Naive thymus-derived CD8-positive, alpha-beta T cell (primary cell): ENCODE data around the gene SLC25A28. TPM values are rescaled to one million over a fixed set of nuclear protein-coding genes. Genes with fewer than 3 reads are reported as not detected.
"Not testable (repeated sequence)": the region's sequence is repeated elsewhere in the genome, so short reads cannot be mapped to it uniquely, and the experiment has no call there.

Experiments
- ATAC-seq, 2 donors: fragments of 150-1000 bp; cut with Tn5 transposase in 1 of 2; sonication (Bioruptor Pico), chemical (Tn5 transposase) in 1 of 2; 1 replicate in 1 of 2; 2 replicates in 1 of 2; pipeline ENCODE4 v1.10.0; 2021; ENCODE audit warnings: mild to moderate bottlenecking in 2 of 2, moderate library complexity in 2 of 2
- POLR2A ChIA-PET: fragments of 350-600 bp; sonication (Branson Sonifier 250); formaldehyde crosslinking; loops from one replicate; lab custom pipeline; 2021; ENCODE audit warnings: antibody characterized with exemption; lab: Charles Lee
- DNase-seq, 10 donors: peaks; one replicate each; pipeline versions ENCODE4 v3.0.0 to v3.0.0-alpha.2; 2020 to 2022
- H3K27ac Mint-ChIP-seq, 10 donors: one replicate each; pipeline ENCODE4 v1.8.0; 2020 to 2022; ENCODE audit warnings: mild to moderate bottlenecking in 10 of 10, mixed read lengths in 10 of 10, moderate library complexity in 4 of 10, inconsistent platforms in 1 of 10
- H3K27me3 Mint-ChIP-seq, 5 donors: one replicate each; pipeline ENCODE4 v1.8.0; 2021 to 2022; ENCODE audit warnings: mixed read lengths in 5 of 5
- H3K36me3 Mint-ChIP-seq, 3 donors: one replicate each; pipeline ENCODE4 v1.8.0; 2020 to 2022; ENCODE audit warnings: mixed read lengths in 3 of 3, mild to moderate bottlenecking in 2 of 3, inconsistent platforms in 1 of 3
- H3K4me1 Mint-ChIP-seq, 4 donors: one replicate each; pipeline ENCODE4 v1.8.0; 2021 to 2022; ENCODE audit warnings: mixed read lengths in 4 of 4
- H3K4me3 Mint-ChIP-seq, 10 donors: one replicate each; pipeline ENCODE4 v1.8.0; 2020 to 2022; ENCODE audit warnings: mild to moderate bottlenecking in 10 of 10, mixed read lengths in 10 of 10, moderate library complexity in 6 of 10, inconsistent platforms in 1 of 10
- H3K9me3 Mint-ChIP-seq, 9 donors: one replicate each; pipeline ENCODE4 v1.8.0; 2020 to 2022; ENCODE audit warnings: mixed read lengths in 9 of 9, mild to moderate bottlenecking in 3 of 9, inconsistent platforms in 1 of 9, moderate library complexity in 1 of 9
- polyA plus RNA-seq, 3 donors: library from polyadenylated mRNA; unstranded; fragments of 300-500 nt; fragmentation: Illumina TruSeq; gene quantifications; one replicate each; pipeline ENCODE4 v1.2.3, GENCODE V29; 2021
- total RNA-seq, 8 experiments: library from RNA in 2 of 8; stranded (reverse) in 2 of 8; gene quantifications; one replicate each; pipeline ENCODE4 v1.2.3 and lab custom pipeline; 2021 to 2026

The SLC25A28 gene
- total and polyA plus RNA-seq, 5 experiments from 2014 or later = 15.2 to 91.3 (median 24.0) TPM

DNA sequence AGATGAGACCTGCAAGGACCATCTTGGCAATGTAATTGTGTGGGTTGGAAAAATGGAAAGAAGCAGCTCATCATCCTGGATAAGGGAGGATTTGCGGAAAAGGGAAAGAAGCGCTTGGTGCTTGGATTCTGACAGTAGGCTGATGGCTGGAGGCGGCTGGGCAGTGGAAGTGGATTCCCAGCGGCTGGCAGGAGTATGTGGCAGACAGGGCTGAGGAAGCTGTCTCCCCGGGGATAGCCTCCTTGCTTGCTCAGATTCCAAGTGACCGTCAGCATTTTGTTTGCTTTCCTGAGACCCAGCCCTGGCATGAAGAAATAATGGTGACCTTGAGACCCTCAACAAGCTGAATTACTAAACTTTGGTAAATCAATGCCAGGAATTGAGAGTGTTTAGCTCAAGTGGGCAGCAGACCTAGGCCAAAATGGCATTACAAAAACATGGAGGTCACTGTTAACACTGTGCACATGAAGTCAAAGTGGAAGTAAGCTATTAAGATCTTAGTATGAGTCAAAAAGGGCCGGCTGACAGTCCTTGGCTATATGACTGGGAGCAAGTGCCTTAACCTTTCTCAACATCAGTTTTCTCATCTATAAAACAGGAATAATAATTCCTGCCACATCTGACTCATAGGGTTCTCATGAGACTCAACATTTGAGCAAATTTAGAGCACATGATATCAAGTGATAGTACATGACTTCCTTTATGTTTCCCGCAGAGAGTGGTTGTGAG, 21.3 kb downstream of the SLC25A28 start:
- Mint-ChIP-seq H3K36me3 (no peaks in the 10 kb centered on the region), H3K9me3 (no peaks in the 10 kb centered on the region), H3K27me3 (peaks cover 0 to 24% (median 8%) of the 10 kb centered on the region in 5 donors), H3K4me3 (no peak overlapping the region), H3K4me1 (peaks cover 0 to 11% (median 2%) of the 10 kb centered on the region in 4 donors), H3K27ac (no peak overlapping the region)
- ATAC-seq (no peak), DNase-seq (no peak)
- POLR2A ChIA-PET = no interaction called here

DNA sequence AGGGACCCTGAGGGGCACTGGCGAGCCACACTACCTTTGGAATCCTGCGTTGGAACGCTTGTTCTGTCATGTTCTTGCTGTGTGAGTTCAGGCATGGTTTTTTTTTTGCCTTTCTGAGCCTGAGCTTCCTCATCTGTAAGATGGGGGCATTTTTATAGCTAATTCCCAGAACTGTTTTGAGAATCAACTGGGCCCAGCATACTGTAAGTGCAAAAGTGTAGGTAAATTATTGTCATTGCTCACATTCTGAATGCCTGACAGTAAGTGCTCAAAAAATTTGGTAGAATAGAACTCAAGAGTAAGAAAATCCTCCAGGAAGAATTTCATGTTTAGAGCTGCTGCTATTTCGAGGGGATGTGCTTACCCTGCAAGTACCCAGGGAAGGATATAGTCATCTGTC, 22.2 kb downstream of the SLC25A28 start:
- peaks cover 0 to 11% (median 2%) of the 10 kb centered on the region in 4 donors for H3K4me1 Mint-ChIP-seq
- POLR2A ChIA-PET = no interaction called here
- H3K27me3 Mint-ChIP-seq = peaks cover 0 to 24% (median 8%) of the 10 kb centered on the region in 5 donors
- no peaks in the 10 kb centered on the region for H3K9me3 Mint-ChIP-seq
- no peak overlapping the region for H3K27ac Mint-ChIP-seq
- DNase-seq = no peak
- no peaks in the 10 kb centered on the region for H3K36me3 Mint-ChIP-seq
- ATAC-seq = no peak
- H3K4me3 Mint-ChIP-seq = no peak overlapping the region

DNA sequence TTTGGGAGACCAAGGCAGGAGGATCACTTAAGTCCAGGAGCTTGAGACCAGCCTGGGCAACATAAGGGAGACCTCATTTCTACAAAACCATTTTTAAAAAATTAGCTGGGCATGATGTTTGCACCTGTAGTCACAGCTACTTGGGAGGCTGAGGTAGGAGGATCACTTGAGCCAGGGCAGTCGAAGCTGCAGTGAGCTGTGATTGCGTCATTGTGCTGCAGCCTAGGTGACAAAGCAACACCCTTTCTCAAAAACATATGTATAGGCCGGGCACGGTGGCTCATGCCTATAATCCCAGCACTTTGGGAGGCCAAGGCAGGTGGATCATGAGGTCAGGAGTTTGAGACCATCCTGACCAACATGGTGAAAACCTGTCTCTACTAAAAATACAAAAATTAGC, 23.5 kb downstream of the SLC25A28 start:
- ATAC-seq, H3K4me3 Mint-ChIP-seq, POLR2A ChIA-PET, H3K36me3 Mint-ChIP-seq, H3K9me3 Mint-ChIP-seq, DNase-seq, H3K27ac Mint-ChIP-seq: not testable (repeated sequence)
- Mint-ChIP-seq H3K4me1 (peaks cover 0 to 11% (median under 1%) of the 10 kb centered on the region in 4 donors), H3K27me3 (peaks cover 0 to 21% (median 6%) of the 10 kb centered on the region in 5 donors)

DNA sequence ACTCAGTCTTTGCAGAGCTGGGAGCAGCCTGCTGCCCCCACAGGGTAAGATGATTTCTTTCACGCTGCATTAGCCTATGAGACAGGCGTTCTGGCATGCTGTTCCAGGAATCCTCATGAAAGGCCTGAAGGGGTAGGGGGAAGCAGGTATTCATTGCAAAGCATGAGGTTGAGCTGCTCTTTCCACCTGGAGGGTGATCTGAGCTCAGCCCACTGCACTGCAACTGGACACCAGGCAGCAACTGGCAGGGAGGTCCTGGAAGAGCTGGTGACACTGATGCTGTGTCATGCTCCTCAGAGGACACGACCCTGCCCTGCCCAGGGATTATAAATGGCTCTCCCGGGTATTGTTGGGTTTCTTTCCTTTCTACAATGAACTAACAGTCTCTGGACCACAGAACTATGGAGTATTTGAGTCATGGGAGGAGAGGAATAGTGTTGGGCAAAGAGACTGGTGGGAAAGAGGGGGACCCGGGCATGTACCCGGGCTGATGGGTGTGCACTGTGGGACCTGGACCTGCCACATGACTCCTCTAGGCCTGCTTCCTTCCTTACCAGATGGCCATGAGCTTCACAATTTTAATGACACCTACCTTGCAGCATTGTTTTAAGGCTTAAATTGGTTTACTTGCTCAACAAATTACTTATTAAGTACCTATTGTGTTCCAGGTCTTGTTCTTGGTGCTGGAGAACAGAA, 24.3 kb downstream of the SLC25A28 start:
- Mint-ChIP-seq H3K27me3 (peaks cover 0 to 17% (median 3%) of the 10 kb centered on the region in 5 donors), H3K9me3 (no peaks in the 10 kb centered on the region), H3K27ac (no peak overlapping the region), H3K4me1 (peaks cover 0 to 11% (median under 1%) of the 10 kb centered on the region in 4 donors), H3K36me3 (no peaks in the 10 kb centered on the region), H3K4me3 (no peak overlapping the region)
- POLR2A ChIA-PET = no interaction called here
- ATAC-seq (no peak), DNase-seq (no peak)

DNA sequence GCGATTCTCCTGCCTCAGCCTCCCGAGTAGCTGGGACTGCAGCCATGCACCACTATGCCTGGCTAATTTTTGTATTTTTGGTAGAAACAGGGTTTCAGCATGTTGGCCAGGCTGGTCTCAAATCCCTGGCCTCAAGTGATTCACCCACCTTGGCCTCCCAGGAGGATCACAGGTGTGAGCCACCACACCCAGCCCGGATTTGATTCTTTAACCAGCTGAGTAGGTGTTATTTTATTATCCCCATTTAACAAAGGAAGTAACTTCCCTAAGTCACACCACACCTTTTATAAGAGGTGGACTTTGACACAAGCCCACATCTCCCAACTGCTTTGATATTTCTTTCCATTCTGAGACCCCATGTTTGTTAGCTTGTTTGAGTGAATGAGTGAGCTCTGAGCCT, 25.0 kb downstream of the SLC25A28 start:
- POLR2A ChIA-PET = no interaction called here

DNA sequence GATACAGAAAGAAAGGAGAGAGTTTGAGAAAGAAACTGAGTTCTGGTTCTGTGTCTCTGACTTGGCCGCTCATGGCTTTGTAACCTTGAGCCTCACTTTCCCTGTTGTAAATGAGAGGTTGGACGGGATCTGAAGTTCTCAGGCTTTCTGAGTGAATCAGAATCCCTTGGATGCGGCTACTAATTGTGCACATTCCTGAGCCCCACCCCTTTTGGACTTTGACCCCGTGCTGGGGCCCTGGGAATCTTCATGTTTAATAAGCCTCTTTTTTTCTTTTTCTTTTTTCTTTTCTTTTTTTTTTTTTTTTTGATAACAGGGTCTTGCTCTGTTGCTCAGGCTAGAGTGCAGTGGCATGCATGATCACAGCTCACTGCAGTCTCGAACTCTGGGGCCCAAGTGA, 26.9 kb downstream of the SLC25A28 start:
- ATAC-seq (no peak), DNase-seq (no peak)
- Mint-ChIP-seq H3K27me3 (peaks cover 0 to 10% (median 4%) of the 10 kb centered on the region in 5 donors), H3K36me3 (no peaks in the 10 kb centered on the region), H3K27ac (peak overlapping the region in 1 of 10 donors; percentile 24), H3K9me3 (no peaks in the 10 kb centered on the region), H3K4me1 (peaks cover 0 to 1% (median 0%) of the 10 kb centered on the region in 4 donors), H3K4me3 (no peak overlapping the region)
- POLR2A ChIA-PET = no interaction called here

More for the DNA sequence above, 25.0 kb downstream of the SLC25A28 start:
- Mint-ChIP-seq H3K36me3 (no peaks in the 10 kb centered on the region), H3K4me1 (peaks cover 0 to 8% (median under 1%) of the 10 kb centered on the region in 4 donors), H3K4me3 (no peak overlapping the region), H3K27me3 (peaks cover 0 to 17% (median 3%) of the 10 kb centered on the region in 5 donors), H3K9me3 (no peaks in the 10 kb centered on the region), H3K27ac (no peak overlapping the region)
- DNase-seq = no peak
- no peak for ATAC-seq

DNA sequence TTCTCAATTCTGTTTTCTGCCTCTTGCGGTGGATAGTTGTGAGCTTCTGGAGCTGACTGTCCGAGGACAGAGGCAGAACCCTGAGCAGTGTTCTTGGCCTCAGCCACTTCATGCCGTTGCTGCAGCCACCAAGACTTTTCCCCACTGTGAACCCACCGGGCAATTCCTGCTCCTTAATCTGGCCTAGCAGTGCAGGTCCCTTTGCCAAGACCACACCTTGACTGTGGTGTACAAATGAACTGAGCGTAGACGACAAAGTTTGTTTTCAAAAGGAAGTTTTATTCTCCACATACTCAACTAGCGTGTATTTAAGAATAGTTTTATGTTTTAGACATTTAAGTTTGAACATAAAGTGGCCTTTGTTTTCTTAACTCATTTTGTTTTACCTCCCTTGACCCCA, 29.4 kb downstream of the SLC25A28 start:
- POLR2A ChIA-PET = no interaction called here
- no peak for DNase-seq
- no peaks in the 10 kb centered on the region for H3K36me3 Mint-ChIP-seq
- H3K4me3 Mint-ChIP-seq = no peak overlapping the region
- H3K4me1 Mint-ChIP-seq = peaks cover 0 to 1% (median 0%) of the 10 kb centered on the region in 4 donors
- H3K9me3 Mint-ChIP-seq = no peaks in the 10 kb centered on the region
- peaks cover 0 to 9% (median 5%) of the 10 kb centered on the region in 5 donors for H3K27me3 Mint-ChIP-seq
- ATAC-seq = no peak
- no peak overlapping the region for H3K27ac Mint-ChIP-seq

DNA sequence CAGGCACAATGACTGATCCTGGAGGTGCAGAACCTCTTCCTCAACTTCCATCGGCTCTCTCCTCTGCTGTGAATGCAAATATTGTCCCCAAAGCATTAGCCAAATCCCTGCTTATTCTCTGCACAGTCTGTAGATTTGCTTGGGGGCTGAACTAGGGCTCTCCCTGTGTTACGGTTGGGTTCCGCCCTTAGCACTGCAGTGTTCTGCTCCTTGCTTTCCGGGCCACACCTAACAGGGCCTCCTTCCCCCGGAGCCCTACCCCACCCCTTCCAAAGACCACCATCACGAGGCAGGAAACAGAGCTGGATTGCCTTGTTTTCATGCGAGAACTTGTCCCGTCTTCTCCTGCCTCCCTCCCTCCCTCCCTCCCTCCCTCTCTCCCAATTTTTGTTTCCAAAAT, 36.6 kb downstream of the SLC25A28 start:
- no peak overlapping the region for H3K4me3 Mint-ChIP-seq
- H3K4me1 Mint-ChIP-seq = no peaks in the 10 kb centered on the region
- DNase-seq (no peak), ATAC-seq (no peak)
- peaks cover 0 to 9% (median 4%) of the 10 kb centered on the region in 5 donors for H3K27me3 Mint-ChIP-seq
- POLR2A ChIA-PET = no interaction called here
- no peak overlapping the region for H3K27ac Mint-ChIP-seq
- no peaks in the 10 kb centered on the region for H3K9me3 Mint-ChIP-seq
- no peaks in the 10 kb centered on the region for H3K36me3 Mint-ChIP-seq

DNA sequence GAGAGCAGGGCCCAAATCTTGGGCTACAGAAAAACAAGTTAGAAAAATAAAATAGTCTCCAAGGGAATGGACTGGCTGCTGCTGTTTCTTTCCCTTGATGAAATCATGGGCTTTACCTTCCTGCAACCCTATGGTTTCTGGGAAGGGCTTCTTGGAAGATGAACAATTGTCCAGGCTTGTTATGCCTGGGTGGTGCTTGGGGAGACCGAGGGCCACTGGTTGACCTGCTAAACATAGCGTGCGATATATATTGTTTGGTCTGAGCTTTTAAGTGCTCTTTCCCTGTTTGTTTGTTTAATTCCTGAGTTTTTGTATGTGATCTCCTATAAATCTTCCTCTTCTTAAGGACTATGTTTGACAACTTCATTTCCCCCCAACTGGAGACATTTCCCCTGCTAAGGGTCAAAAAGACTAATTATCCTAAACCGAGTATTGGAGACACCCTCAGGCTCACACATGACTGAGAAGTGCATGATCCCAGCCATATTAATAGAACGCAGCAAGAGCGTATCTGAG, 37.9 kb downstream of the SLC25A28 start:
- Mint-ChIP-seq H3K27ac (no peak overlapping the region), H3K36me3 (no peaks in the 10 kb centered on the region), H3K27me3 (peaks cover 0 to 9% (median 7%) of the 10 kb centered on the region in 5 donors), H3K9me3 (no peaks in the 10 kb centered on the region), H3K4me3 (no peak overlapping the region), H3K4me1 (no peaks in the 10 kb centered on the region)
- DNase-seq (no peak), ATAC-seq (no peak)
- POLR2A ChIA-PET = no interaction called here

DNA sequence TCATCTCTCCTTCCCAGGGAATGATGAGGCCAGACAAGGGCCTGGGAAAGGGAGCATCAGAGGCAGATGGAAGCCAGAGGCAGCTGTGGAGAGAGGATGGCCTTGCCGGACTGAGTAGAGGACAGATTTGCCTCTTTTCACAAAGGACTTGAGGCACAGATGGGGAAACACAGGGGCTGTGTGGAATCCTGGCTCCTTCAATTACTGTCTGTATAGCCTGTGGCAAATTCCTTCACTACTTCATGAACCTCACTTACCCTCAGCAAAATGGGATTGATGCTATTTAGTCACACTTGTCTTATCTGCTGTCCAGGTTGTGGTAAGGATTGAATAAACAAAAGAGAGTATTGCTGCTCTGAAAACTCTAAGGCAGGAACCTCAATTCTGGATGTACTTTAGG, 40.3 kb downstream of the SLC25A28 start:
- Mint-ChIP-seq H3K27me3 (peaks cover 0 to 9% (median 6%) of the 10 kb centered on the region in 5 donors), H3K36me3 (no peaks in the 10 kb centered on the region), H3K9me3 (no peaks in the 10 kb centered on the region), H3K4me3 (no peak overlapping the region), H3K4me1 (no peaks in the 10 kb centered on the region), H3K27ac (no peak overlapping the region)
- POLR2A ChIA-PET = no interaction called here
- no peak for ATAC-seq
- DNase-seq = no peak

DNA sequence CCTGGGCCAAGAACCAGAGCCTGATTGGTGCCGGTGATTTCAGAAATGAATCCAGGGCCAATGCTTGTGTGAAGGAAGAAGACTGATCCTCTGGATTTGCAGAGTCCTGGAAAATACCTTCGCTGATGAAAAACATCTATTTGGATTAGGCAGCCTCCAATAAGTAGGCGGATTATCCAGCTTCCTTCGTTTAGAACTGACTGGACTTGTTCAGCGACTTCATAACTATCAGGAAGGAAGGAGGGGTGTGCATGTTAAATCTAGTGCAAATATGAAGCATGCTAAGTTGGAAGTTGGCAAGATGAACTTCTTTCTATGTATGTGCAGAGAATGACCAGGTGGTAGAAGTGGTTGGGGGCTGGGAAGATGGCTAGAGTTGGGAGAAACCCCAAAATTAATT, 46.4 kb downstream of the SLC25A28 start:
- Mint-ChIP-seq H3K27ac (no peak overlapping the region), H3K4me3 (no peak overlapping the region), H3K4me1 (peaks cover 0 to 9% (median 0%) of the 10 kb centered on the region in 4 donors), H3K27me3 (peaks cover 4 to 28% (median 21%) of the 10 kb centered on the region in 5 donors), H3K36me3 (no peaks in the 10 kb centered on the region), H3K9me3 (no peaks in the 10 kb centered on the region)
- no peak for ATAC-seq
- POLR2A ChIA-PET = no interaction called here
- no peak for DNase-seq

DNA sequence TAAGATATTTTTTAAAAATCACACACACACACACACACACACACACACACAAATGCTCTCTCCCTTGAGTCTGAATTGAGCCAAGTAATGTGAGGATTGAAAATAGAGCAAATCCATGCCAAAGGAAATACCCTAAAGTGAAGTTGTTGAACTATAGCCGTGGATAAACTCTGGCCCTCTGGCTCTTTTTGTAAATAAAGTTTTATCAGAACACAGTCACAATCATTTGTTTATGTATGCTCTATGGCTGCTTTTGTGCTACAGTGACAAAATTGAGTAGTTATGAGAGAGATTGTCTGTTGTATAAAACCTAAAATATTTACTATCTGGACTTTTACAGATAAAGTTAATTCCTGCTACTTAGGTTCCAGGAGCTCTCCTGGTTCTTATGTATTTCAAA, 48.4 kb downstream of the SLC25A28 start:
- Mint-ChIP-seq H3K27me3 (peaks cover 7 to 33% (median 24%) of the 10 kb centered on the region in 5 donors), H3K27ac (no peak overlapping the region), H3K9me3 (no peaks in the 10 kb centered on the region), H3K4me3 (no peak overlapping the region), H3K36me3 (peaks cover 0 to 2% (median 0%) of the 10 kb centered on the region in 3 donors), H3K4me1 (peaks cover 0 to 9% (median 0%) of the 10 kb centered on the region in 4 donors)
- DNase-seq = no peak
- POLR2A ChIA-PET = no interaction called here
- ATAC-seq = no peak

DNA sequence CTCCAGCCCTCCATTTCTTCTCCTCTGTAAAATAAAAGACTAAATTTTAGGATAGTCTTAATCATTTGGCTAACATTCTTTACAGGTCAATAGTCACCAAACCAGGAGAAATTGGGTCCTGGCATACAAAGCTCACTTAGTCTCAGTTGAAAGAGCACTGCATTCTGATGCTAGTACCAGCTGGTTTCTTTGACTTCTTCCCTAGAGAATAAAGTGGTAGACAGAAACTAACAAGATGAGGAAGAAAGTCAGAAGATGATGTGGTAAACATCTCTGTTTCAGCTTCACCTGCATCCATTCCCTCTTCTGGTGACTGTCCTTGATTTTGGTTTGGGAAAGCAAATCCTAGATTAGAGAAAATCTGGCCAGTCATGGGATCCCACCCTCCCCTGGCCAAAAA, 50.3 kb downstream of the SLC25A28 start:
- H3K36me3 Mint-ChIP-seq = peaks cover 0 to 2% (median 0%) of the 10 kb centered on the region in 3 donors
- peak overlapping the region in 1 of 10 donors; percentile 41 for H3K27ac Mint-ChIP-seq
- DNase-seq = no peak
- peaks cover 12 to 40% (median 32%) of the 10 kb centered on the region in 5 donors for H3K27me3 Mint-ChIP-seq
- H3K4me3 Mint-ChIP-seq = no peak overlapping the region
- POLR2A ChIA-PET = no interaction called here
- peaks cover 0 to 9% (median 0%) of the 10 kb centered on the region in 4 donors for H3K4me1 Mint-ChIP-seq
- no peak for ATAC-seq
- no peaks in the 10 kb centered on the region for H3K9me3 Mint-ChIP-seq
